NCI-H2227 treated with DMSO at 0.1 percent for 48 hours (cell line): ENCODE results near the gene UMODL1.
"Not testable (repeated sequence)": the region's sequence is repeated elsewhere in the genome, so short reads cannot be mapped to it uniquely, and the experiment has no call there.

Experiments used
- DNase-seq: peaks from one replicate; lab custom pipeline; 2025; lab: John Stamatoyannopoulos, UW

Gene UMODL1

DNA sequence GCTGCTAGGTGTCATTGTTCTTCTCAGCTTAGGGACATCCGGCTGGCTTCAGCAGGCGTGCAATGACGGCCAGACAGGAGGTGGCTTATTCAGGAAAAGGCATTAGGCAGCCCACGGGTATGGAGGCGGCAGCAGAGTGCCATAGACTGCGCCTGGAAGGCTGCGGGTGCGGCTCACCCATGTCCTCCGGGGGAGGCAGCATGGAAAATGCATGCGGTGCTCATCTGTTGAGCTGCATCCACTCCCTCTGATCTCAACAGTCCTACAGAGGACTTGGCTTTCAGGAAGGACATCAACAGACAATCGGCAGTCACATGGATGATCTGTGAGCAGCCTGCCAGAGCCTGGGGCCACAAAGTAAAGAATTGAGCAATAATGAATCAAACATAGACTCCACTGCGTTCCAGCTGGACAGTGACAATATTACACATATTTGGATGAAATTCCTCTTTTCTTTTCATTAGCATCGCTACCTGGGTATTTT lies 42.9 kb downstream of the UMODL1 start:
- DNase-seq = no peak

DNA sequence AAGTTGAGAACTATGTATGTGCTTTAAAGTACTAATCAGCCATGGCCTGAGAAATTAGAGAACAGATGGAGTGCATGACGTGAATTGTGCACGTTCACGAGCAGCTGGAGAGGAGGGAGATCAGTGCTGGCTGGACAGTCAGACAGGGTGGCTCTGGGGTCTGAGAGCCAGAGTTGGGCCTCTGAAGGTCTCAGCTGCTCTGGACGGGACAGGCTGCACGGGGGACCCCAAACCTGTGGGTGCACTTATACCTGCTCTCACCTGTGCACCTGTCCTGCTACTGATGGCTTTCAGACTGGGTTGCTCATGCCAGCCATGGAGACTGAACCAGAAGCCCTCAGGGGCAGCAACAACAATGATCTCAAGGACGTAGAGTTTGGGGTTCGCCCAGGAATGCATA lies 43.5 kb downstream of the UMODL1 start:
- no peak for DNase-seq

DNA sequence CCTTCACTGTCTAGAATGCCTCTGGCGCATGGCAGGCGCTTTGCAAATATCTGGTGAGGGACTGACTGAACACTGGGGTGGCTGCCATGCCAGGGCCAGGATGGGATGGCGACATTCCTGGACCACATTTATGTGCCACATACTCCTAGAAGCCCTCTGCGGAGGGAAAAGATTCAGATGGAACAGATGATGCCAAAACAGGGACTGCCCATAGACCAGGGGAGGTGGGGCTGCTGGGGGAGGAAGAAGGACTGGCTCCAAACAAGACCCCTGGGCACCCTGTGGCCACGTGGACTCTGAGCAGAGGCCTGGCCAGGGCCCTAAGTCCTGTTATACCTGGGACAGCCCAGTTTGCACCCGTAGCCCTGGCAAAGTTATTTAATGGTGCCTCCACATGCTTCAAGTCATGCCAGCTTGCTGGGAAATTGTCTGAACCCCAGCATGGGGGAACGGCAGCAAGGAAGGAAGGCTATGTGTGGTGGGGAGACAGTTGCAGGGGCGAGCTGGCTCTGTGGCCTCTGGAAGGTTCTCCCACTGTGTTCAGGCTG lies 44.1 kb downstream of the UMODL1 start:
- no peak for DNase-seq

DNA sequence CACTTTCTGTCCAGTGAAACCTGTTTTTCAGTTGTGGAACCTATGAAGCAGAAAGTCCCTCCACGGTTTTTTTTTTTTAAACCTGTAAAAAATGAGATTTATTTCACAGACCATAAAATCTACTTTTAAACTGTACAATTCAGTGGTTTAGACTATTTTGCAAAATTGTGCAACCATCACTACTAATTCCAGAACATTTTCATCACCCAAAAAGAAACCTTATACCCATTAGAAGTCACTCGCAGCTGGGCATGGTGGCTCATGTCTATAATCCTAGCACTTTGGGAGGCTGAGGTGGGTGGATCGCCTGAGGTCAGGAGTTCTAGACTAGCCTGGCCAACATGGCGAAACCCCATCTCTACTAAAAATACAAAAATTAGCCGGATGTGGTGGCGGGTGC lies 45.4 kb downstream of the UMODL1 start:
- DNase-seq = not testable (repeated sequence)

- peak; percentile 88 for DNase-seq
Observed at GRCh38 chr21:42117229-42117966, 46.3 kb downstream of the UMODL1 start.

DNA sequence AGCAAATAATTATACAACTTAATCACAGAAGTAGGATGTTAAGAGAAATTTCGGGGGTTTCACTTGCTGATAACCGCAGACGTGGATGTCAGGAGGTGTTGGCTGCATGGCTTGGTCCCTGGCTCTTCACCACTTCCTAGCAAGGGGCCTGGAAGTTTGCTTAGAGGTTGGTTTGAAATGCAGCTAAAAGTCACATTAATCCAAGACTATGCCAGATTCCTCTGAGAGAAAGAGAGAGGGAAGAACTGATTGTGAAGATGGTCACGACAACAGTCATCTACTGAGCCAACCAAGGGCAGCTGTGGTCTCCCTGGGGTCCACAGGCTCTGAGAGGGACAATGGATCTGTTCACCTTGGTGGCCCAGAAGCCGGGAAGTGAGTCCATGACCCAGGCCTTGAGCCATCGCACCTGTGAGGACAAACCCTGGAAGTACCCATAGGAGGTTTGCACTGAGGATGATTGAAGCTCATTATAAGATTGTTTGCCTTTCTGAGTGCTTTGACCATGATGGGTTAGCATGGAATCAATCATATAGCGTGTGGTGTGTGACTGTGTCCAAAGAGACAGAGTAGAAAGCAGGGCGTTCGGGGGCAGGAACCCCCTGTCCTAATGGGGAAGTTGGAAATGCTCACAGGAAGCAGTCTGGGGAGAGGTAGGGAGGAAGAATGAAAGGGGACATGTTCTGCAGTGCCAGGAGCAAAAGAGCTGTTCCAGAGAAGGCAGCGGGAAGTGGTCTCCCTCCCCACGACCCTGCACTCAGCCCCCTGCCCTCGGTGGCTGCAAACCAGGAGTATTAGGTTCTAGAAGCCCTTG lies 47.1 kb downstream of the UMODL1 start:
- DNase-seq = no peak

GRCh38 chr21:42118901-42119300 lies 47.8 kb downstream of the UMODL1 start:
- no peak for DNase-seq

DNA sequence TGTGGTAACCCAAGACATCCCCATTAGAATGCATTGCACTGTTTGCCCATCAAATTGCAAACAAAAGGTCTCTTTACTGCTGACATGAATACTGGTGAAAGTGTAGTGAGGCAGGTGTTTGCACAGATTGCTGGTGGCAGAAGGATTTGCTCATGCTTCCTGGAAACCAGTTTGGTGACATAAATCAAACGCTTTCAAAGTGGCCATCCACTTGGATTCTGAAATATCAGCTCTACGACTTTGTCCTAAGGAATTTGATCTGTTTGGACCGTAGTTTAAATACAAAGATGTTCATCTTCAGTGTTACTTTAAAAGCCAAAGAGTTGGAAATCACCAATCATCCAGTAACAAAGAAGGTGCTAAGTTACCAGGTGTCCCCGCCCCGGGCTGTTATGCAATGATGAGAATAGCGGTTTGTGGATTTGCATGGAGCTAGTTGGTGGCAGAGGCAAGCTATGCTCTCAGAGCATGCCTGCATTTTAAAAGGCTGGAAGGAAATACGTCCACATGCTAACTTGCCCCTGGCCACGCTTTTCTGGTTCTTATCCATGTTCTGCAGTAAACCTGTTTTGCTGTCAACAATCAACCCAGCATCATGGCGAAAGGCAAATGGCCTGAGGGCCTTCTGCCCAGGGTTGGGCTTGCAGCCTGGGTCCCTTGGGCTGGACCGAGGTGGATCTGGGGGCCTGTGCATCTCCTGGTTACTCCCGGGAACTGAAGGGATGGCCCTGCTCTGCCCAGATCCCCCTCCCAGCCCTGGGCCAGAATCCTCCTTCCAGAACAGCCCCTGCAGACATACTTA lies 49.2 kb downstream of the UMODL1 start:
- no peak for DNase-seq

DNA sequence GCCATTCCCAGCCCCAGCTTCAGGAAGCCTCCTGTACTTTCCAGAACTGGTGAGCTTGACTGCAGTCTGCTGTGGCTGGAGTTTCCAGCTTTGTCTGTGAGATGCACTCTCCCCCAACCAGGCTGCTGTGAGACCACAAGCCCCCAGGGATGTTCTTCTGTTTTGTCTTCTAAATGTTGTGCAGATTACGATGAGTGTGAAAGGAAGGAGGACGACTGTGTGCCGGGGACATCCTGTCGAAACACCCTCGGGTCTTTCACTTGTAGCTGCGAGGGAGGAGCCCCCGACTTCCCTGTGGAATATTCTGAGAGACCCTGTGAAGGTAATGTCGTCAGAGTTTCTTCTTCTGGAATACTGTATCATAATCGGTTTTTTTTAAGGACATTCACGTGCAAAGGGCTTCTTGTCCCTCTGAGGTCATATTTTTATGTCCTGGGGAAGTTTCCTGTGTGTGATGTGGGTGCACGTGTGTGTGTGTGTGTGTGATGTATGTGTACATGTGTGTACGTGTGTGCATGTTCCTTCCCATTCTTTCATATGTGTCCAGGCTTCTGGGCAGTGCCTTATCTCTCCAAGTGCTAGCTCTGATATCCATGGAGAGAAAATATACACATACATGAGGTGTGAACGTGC lies 49.9 kb downstream of the UMODL1 start:
- DNase-seq = no peak

DNA sequence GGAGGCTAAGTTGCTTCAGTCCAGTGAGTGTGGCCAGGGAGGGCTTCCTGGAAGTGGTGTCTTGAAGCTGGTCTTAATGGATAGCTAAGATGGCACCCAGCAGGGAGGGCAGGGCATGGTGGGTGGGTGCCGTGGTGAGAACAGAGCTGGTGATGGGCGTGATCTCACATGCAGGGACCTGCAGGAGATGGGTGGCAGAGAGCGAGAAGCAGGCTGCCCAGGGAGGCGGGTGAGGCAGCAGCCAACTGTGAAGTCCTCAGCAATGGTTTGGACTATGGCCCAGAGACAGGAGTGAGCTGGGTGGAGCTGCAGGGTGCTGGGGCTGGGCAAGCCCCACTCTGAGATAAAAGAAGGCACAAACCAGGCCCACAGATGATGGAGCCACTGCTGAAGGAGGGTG lies 50.7 kb downstream of the UMODL1 start:
- DNase-seq = no peak

DNA sequence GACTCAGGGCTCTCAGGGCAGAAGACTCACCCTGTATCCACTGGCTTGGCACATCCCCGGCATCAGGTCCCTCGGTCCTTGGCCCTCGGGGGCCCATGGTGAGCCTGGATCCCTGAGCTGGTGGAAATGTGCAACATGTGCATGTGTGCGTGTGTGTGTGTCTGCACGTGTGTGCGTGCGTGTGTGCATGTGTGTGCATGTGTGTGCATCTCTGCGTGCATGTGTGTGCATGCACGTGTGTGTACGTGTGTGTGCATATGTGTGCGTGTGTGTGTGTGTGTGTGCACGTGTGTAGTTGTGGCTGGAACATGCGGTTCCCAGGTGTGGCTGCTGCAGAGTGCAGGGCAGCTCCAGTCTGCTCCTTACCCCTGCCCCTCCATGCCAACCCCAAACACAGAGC lies 51.3 kb downstream of the UMODL1 start:
- DNase-seq = no peak

DNA sequence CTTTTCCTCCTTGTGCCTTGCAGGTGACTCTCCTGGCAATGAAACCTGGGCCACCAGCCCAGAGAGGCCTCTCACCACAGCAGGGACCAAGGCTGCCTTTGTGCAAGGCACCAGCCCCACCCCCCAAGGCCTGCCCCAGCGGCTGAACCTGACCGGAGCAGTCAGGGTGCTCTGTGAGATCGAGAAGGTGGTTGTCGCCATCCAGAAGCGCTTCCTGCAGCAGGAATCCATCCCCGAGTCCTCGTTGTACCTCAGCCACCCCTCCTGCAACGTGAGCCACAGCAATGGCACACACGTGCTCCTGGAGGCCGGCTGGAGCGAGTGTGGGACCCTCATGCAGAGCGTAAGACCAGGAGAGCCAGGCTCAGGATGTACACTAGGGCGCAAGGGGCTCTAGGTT lies 51.7 kb downstream of the UMODL1 start:
- DNase-seq = no peak

GRCh38 chr21:42123219-42123908 lies 52.2 kb downstream of the UMODL1 start:
- no peak for DNase-seq

DNA sequence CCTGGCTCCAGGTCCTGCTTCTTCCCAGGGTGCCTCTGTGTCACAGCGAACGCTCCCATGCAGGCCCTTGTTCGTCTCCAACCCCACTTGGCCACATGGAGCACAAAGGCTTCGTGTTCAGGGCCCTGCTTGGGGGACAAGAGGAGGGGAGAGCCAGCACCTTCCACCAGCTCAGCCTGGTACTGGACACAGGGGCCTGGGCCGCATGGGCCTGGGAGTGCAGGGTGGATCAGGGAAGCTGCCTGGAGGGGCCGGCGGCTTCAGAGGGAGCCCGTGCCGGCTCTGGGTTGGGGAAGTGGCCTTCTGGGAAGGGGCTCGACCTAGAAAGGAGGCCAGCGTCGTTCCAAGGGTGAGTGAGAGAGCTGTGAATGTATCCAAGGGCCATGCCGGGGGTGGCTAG lies 53.0 kb downstream of the UMODL1 start:
- no peak for DNase-seq

DNA sequence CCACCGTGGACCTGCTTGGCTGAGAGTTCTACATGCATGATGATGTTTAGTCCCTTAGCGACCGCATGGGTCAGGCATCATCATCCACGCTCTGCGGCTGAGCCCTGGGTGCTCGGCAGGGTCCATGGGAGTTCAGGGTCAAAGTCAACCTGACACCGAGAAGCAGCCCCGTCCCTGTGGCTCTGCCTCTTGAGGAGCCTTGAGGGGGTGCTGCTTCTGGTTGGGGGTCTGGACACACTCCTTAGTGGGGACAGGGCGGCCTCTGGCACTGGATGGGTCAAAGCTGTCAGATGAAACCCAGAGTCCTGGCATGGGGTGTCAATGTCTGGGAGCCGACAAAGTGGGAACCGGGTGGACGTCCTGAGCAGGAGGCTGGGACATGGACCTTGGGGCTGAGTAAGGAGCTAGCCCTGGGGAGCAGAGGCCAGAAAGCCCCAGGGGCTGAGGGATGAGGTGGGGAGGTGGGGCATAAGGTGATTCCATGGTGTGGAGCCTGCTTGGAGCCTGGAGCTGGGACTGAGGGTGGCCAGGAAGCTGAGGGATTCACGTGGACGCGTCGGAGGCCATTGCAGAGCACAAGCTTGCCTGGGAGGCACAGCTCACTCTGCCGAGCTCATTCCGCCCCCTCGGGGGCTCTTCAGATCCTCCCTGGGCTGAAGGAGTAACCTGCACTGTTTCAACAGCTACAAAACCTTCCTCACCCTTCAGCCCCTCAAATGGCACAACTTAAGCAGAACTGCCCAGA lies 53.9 kb downstream of the UMODL1 start:
- no peak for DNase-seq

GRCh38 chr21:42125571-42126544 lies 54.7 kb downstream of the UMODL1 start:
- no peak for DNase-seq

- DNase-seq = no peak
Observed at GRCh38 chr21:42127164-42128150, 56.3 kb downstream of the UMODL1 start.
